PC-9 (cell line): ENCODE measurements around the gene HEXIM1.

Experiments used
- CTCF ChIP-seq: fragments of 200-600 bp; sonication (generic); conservative IDR thresholded peaks from 2 replicates; pipeline ENCODE4 v1.6.1; 2017; ENCODE audit warnings: mixed run types, antibody characterized with exemption, mild to moderate bottlenecking, moderate library complexity
- EZH2 ChIP-seq: fragments of 200-600 bp; sonication (generic); IDR thresholded peaks from 2 replicates; pipeline ENCODE4 v1.8.0; 2017; ENCODE audit warnings: antibody characterized with exemption, low read depth

DNA sequence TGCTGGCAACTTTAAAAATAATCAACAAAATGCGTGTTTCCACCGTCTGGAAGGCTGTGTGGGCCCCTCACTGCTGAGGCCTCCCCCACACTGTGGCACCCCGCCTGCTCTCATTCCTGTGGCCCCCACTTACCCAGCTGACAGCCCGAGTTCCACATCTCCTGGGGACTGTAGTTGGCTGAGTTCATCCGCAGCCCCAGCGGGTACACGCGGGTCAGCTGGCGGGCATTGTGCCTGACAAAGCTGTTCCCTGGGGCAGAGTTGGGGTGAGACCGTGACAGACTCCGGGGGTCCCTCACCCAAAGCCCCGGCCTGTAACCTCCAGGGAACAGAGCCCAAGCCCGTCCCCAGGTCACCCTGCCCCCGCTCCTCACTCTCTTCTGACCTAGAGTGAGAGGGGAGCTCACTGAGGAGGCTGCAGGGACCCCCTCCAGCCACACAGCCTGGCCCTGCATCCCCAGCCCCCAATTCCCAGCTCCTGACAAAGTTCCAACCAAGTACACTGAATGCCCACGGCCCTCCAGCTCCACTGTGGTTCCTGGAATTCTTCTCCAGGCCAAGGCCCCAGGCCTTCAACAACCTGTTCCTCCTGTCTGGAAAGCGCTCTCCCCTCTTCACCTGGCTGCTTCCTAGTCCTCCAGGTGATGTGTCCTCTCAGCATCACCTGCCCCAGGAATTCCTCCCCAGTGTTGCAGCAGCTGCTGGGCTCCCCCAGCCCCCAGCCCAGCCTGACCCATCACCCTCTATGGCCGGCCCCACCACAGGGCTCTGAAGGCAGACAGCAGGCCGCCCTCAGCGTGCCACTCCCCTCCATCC, 34.0 kb upstream of the HEXIM1 start:
- TF ChIP-seq CTCF (no peak), EZH2 (no peak)
